Stimulated activated naive CD8-positive, alpha-beta T cell treated with anti-CD3 and anti-CD28 coated beads, Interleukin-15, Interleukin-2, amounts not matched to agents 100 ng/mL and 50 ng/mL, for 24 hours (primary cell): Measurements from ENCODE around the gene WDR86.

ENCODE experiments used
- H3K27ac Mint-ChIP-seq: one replicate; pipeline ENCODE4 v1.8.0; 2021; ENCODE audit warnings: mild to moderate bottlenecking, mixed read lengths
- H3K27me3 Mint-ChIP-seq: one replicate; pipeline ENCODE4 v1.8.0; 2021; ENCODE audit warnings: mixed read lengths
- H3K36me3 Mint-ChIP-seq: one replicate; pipeline ENCODE4 v1.8.0; 2021; ENCODE audit warnings: low read depth, mixed read lengths
- H3K4me1 Mint-ChIP-seq: one replicate; pipeline ENCODE4 v1.8.0; 2021; ENCODE audit warnings: low read depth, mixed read lengths
- H3K4me3 Mint-ChIP-seq: one replicate; pipeline ENCODE4 v1.8.0; 2021; ENCODE audit warnings: mild to moderate bottlenecking, mixed read lengths
- H3K9me3 Mint-ChIP-seq: one replicate; pipeline ENCODE4 v1.8.0; 2021; ENCODE audit warnings: mixed read lengths

WDR86 gene

DNA sequence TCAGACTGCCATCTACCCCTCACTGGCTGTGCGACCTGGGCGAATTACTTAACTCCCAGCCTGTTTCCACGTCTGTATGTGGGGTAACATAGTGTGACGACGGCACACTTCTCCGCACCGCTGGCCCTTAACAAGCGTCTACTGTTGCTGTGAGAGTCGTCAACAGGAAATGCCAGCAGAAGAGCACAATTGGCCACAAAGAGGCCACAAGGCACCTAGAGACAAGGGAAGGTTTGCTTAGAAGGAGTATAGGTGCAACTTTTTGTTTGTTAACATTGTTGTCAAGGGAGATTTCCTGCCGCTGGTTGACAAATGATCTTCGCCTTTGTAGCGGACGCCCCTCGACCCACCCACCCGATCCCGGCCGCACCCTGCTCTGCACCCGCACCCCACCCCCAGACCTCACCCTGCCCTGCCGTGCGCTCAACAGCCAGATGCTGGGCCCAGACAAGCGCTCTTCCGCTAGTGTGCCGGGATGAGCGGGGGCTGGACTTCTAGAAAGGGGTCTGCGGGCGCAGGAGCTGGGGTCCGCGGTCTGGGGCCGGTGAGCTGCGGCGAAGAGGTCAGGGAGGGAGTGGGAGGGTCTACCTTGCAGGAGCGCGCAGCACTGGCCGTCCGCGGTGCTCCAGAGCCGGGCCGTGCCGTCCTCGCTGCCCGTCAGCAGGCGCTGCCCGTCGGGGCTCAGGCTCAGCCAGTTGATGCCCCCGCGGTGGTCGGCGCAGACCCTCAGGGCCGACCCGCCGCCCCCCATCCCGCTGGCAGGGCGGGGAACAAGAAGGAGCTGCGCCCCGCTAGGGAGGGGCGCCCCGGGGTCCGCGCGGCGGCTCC is 785 bp downstream of the WDR86 start:
- Mint-ChIP-seq H3K4me3 (peak overlapping the region; percentile 71), H3K27me3 (peaks cover 39% of the 10 kb centered on the region), H3K36me3 (no peaks in the 10 kb centered on the region), H3K4me1 (peaks cover 41% of the 10 kb centered on the region), H3K9me3 (no peaks in the 10 kb centered on the region), H3K27ac (no peak overlapping the region)

DNA sequence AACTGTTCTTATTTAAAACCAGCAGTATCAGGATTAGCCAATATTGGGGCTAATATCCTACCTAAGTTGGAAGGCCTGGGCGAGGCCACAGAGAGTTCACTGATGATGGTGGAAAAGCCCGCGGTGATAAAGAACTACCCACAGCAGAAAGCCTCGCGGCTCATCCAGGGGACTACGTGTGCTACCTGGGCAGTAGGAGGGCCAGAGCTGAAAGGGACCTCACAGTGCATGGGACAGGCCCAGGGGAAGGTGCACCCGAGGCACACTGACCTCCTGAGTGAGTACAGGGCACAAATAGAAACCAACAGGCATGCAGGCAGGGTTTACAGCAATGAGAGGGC is 1.4 kb downstream of the WDR86 start:
- H3K9me3 Mint-ChIP-seq, result no peaks in the 10 kb centered on the region
- H3K36me3 Mint-ChIP-seq, result no peaks in the 10 kb centered on the region
- H3K4me3 Mint-ChIP-seq, result peak overlapping the region; percentile 71
- H3K27ac Mint-ChIP-seq, result no peak overlapping the region
- H3K27me3 Mint-ChIP-seq, result peaks cover 39% of the 10 kb centered on the region
- H3K4me1 Mint-ChIP-seq, result peaks cover 39% of the 10 kb centered on the region

DNA sequence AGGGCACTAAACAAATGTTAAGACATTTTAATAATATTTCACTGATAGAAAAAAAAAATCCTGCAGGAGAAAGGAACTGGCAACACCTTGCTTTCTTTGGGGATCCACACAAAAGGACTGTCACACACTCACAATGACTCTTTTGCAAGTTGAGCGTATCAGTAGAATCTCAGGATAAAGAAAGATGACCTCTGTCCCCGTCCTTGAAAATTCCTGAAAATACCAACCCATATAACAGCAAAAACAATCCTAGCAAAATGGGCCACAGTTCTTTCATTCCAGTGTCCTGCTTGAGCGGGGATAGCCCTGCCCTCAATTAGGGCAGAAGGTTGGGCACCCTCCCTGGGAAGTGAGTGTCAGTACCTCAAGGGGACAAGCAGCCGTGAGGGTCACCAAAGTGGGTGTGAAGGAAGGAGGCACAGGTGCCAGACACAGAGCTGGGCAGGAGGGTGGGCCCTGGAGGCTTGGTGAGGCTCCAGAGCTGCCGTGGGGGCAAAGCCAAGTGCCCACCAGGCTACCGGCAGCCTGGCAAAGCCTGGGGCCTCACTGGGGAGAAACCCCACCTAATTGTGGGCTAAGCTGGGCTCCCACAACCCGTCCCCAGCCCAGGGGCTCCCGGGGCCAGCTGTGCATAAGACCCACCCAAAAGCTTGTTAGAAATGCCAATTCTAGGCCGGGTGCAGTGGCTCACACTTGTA is 2.8 kb downstream of the WDR86 start:
- no peak overlapping the region for H3K27ac Mint-ChIP-seq
- H3K9me3 Mint-ChIP-seq, result no peaks in the 10 kb centered on the region
- no peaks in the 10 kb centered on the region for H3K36me3 Mint-ChIP-seq
- H3K27me3 Mint-ChIP-seq, result peaks cover 28% of the 10 kb centered on the region
- H3K4me1 Mint-ChIP-seq, result peaks cover 27% of the 10 kb centered on the region
- H3K4me3 Mint-ChIP-seq, result no peak overlapping the region

DNA sequence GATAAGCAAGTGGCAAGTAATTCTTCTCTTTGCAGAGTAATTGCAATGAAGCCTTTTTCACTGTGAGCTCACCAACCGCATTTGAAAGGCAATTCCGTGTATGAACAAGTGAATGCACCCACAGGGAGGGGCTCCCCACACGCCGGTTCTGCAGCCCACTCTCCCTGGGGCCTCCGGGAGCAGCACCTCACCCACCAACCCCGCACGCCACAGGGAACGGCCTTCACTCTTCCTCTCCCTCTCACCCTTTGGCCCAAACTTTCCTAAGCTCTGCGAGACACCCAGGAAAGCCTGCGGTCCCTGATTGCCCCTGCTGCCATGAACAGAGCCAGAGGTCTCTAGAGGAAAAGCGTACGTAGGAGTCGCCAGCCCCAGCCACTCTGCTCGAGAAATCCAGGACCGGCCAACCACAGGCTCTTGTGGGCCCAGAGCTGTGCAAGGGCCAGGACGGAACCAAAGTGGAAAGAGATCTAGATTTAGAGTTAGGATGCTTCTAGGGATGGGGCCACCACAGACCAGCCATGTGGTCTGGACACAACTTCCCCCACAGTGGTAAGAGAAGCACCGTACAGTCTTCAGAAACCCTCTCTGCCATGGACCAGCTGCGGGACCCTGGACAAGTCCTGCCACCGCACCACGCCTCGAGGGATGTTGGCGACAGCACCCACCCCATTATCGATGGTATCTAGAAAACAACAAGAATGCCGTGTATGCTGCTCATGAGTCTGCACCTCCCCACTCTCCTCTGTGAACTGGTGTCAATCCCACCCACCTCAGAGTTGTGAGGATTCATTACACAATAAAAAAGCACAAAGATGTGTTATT is 3.6 kb downstream of the WDR86 start:
- Mint-ChIP-seq H3K27ac (no peak overlapping the region), H3K4me1 (peaks cover 21% of the 10 kb centered on the region), H3K27me3 (peaks cover 20% of the 10 kb centered on the region), H3K9me3 (no peaks in the 10 kb centered on the region), H3K4me3 (no peak overlapping the region), H3K36me3 (no peaks in the 10 kb centered on the region)

DNA sequence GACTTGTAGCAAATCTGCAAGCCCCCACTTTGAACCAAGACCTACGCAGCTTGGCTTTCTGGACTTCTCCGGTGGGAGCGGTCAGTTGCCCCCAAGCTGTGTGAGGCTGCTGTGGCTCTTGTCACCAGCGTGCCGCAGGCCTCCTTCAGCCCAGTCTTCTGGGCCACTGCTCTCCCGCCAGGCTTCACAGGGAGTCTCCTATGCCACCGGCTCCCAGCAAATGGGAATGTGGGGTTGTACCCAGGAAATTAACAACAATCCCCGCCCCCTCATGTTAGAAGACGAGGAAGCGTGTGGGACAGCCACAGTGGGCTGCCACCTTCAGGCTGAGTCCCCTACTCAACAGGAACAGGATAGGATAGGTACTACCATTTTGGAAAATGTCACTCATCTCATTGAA is 4.2 kb downstream of the WDR86 start:
- H3K4me1 Mint-ChIP-seq, result peaks cover 14% of the 10 kb centered on the region
- H3K4me3 Mint-ChIP-seq, result no peak overlapping the region
- H3K27ac Mint-ChIP-seq, result no peak overlapping the region
- H3K27me3 Mint-ChIP-seq, result peaks cover 13% of the 10 kb centered on the region
- no peaks in the 10 kb centered on the region for H3K36me3 Mint-ChIP-seq
- H3K9me3 Mint-ChIP-seq, result no peaks in the 10 kb centered on the region

DNA sequence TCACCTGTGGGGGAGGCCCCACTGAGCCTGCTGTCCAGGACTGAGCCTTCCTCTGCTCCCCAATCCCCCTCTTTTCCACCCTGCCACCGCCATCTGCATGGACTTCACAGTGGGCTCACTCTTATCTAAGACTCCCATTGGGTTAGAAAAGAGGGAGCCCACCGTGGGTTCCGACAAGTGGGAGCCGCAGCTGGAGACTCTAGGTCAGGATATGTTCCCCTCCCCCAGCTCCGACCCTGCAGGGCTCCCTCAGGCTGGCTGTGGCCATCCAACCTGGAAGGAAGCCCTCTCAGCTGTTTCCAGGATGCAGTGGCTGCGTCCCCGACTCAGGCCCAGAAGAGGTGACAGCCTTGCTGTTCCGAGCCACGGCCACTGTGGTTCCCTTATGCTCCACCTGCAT is 4.8 kb downstream of the WDR86 start:
- peaks cover 14% of the 10 kb centered on the region for H3K4me1 Mint-ChIP-seq
- H3K27ac Mint-ChIP-seq, result no peak overlapping the region
- no peaks in the 10 kb centered on the region for H3K9me3 Mint-ChIP-seq
- no peak overlapping the region for H3K4me3 Mint-ChIP-seq
- peaks cover 13% of the 10 kb centered on the region for H3K27me3 Mint-ChIP-seq
- H3K36me3 Mint-ChIP-seq, result no peaks in the 10 kb centered on the region

DNA sequence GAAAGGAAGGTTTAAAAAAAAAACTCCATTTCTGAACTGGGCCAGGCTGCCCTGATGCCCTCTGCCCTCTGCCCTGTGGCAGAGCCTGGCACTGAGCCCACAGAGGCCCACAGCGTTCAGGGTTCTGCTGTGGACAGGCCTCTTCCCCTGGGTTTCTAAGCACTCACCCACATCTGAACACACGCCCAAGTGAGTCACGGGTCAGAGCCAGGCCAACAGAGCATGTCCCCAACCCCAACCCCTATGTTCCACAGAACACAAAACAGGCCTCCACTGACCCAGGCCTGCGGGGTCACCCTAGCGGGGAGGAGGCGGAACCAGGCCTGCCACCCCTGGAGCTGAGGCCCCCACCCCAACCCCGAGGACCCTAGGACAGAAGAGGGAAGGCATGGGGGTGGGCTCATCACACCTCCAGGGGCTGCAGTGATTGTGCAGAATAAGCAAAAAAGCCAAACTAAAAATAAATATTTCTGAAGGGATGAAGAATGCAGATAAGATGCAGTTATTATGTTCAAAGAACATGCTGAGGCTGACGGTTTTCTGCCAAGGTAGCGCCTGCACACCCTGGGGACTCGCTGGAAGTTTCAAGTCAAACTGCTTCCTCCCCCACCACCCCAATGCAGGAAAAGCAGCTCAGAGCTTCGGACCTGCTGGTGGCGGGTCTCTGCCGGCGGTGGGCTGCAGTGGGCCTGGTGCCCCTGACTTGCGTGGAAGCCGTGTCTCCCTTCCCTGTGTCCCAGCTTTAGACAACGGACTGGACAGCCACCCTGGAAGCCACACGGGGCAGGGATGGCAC is 5.4 kb downstream of the WDR86 start:
- Mint-ChIP-seq H3K4me3 (no peak overlapping the region), H3K27ac (no peak overlapping the region), H3K36me3 (no peaks in the 10 kb centered on the region), H3K27me3 (peaks cover 13% of the 10 kb centered on the region), H3K4me1 (peaks cover 14% of the 10 kb centered on the region), H3K9me3 (no peaks in the 10 kb centered on the region)

DNA sequence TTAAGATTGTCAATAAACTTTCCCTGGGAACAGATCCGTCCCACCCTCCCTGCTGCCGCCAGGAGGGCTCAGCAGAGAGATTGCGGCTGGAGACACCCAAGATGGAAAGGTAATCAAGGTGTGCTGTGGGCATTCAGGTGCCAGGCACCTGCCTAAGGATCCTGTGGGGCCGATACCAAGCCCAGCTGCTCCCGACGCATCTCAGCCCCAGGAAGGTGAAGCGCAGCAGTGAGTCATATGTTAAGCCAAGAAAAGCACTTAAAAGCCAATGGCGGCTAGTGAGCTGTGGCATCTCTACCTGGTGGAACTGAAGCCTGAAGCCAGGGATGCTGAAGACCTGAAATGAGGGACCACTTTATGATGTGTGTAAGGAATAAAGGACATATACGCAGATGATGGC is 6.1 kb downstream of the WDR86 start:
- no peak overlapping the region for H3K27ac Mint-ChIP-seq
- H3K9me3 Mint-ChIP-seq, result no peaks in the 10 kb centered on the region
- peaks cover 10% of the 10 kb centered on the region for H3K27me3 Mint-ChIP-seq
- no peaks in the 10 kb centered on the region for H3K36me3 Mint-ChIP-seq
- H3K4me1 Mint-ChIP-seq, result peaks cover 10% of the 10 kb centered on the region
- no peak overlapping the region for H3K4me3 Mint-ChIP-seq

DNA sequence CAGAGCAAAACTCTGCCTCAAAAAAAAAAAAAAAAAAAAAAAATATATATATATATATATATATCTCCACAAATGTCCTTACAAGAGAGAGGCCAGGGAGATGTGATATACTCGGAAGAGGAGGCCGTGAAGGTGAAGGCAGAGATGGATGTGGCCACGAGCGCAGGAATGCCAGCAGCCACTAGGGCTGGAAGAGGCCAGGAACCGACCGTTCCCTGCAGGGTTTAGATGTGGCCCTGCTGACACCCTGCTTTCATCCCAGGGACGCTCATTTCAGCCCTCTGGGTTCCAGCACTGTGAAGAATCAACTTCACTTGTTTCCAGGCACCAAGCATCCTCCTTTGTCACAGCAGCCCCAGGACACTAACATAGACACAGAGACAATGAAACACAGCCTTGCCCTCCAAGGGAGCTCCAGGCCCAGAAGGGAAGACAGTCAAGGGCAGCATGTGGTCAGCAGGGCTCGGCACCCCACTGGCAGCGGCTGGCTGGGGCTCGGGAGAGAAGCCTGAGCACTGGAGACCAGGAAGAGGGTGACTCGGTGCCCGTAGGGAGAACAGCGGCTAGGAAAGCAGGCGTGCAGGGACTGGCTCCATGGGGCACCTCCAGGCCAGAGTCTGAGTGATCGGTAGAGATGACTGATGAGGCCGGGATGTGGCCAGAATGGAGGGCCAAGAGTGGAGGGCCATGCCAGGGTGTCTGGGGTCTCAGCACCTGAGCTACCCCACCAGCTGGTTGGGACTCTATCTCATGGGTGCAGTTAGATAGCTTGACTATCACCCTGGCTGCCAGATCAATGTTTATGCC is 7.6 kb downstream of the WDR86 start:
- Mint-ChIP-seq H3K36me3 (no peaks in the 10 kb centered on the region), H3K4me1 (peaks cover 10% of the 10 kb centered on the region), H3K4me3 (no peak overlapping the region), H3K27ac (no peak overlapping the region), H3K9me3 (peaks cover 6% of the 10 kb centered on the region), H3K27me3 (peaks cover 4% of the 10 kb centered on the region)

DNA sequence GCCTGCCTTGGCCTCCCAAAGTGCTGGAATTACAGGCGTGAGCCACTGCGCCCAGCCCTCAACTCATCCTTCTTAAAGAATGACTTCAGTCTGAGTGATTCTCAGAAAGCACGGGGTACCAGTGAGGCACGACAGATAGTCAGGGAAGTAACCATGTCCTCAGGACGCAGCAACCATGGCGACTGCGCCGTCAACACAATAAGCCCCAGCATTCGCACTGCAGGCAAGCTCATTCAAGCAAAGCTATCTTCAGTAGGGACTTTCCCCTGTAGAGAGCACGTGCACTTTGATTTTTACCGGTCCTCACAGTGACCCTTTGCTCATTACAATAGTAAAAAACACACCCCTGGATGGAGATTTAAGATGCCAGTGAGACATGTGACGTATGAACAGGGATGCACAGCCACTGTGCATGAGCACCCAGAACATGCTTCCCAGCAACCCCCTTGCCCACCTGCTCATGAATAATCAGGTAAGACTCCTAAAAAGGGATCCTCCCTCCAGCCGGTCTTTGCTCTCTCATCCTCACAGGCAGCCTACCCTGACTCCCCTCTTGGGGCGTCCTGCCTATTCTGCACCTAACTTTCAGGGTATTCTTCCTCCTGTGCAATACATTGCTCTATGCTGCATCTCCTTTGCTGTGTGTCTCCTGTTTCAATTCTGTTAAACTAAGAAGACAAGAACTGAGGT is 9.1 kb downstream of the WDR86 start:
- H3K9me3 Mint-ChIP-seq, result peaks cover 6% of the 10 kb centered on the region
- peaks cover 10% of the 10 kb centered on the region for H3K4me1 Mint-ChIP-seq
- no peaks in the 10 kb centered on the region for H3K36me3 Mint-ChIP-seq
- H3K27ac Mint-ChIP-seq, result no peak overlapping the region
- no peak overlapping the region for H3K4me3 Mint-ChIP-seq
- H3K27me3 Mint-ChIP-seq, result no peaks in the 10 kb centered on the region

DNA sequence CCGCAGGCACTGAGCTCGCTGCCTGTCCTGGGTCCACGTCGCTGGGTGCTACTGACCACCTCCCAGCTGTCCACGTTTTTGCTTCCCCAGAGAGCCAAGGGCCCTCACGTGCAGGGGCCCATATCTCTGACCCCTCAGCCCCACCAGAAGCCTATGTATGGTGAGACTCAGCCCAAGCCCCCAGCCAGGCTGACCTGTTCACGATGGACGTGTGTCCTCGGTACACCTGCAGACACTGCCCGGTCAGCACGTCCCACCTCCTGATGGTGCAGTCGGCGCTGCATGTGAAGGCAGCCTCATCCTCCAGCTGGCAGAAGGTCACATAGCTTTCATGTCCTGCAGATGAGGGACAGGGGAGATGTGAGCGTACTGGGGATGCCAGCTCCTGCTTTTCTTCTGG is 9.9 kb downstream of the WDR86 start:
- Mint-ChIP-seq H3K4me3 (no peak overlapping the region), H3K27me3 (no peaks in the 10 kb centered on the region), H3K36me3 (no peaks in the 10 kb centered on the region), H3K9me3 (peaks cover 6% of the 10 kb centered on the region), H3K4me1 (peaks cover 10% of the 10 kb centered on the region), H3K27ac (no peak overlapping the region)

DNA sequence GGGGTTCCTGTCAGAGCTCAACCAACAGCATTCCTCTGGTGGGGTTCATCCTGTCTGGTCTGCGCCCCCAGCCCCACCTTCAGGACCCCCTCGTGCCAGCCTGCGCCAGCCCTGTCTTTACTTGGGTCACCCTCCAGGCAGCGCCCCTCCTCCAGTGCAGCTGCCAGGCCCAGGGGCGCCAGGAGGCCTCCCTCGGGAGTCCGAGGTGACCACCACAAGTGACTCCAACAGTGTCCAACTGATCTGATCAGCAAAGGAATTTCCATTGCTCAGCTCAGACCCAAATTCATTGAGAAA is 10.6 kb downstream of the WDR86 start:
- Mint-ChIP-seq H3K4me1 (peaks cover 9% of the 10 kb centered on the region), H3K27me3 (no peaks in the 10 kb centered on the region), H3K9me3 (peaks cover 6% of the 10 kb centered on the region), H3K27ac (no peak overlapping the region), H3K36me3 (no peaks in the 10 kb centered on the region), H3K4me3 (no peak overlapping the region)

DNA sequence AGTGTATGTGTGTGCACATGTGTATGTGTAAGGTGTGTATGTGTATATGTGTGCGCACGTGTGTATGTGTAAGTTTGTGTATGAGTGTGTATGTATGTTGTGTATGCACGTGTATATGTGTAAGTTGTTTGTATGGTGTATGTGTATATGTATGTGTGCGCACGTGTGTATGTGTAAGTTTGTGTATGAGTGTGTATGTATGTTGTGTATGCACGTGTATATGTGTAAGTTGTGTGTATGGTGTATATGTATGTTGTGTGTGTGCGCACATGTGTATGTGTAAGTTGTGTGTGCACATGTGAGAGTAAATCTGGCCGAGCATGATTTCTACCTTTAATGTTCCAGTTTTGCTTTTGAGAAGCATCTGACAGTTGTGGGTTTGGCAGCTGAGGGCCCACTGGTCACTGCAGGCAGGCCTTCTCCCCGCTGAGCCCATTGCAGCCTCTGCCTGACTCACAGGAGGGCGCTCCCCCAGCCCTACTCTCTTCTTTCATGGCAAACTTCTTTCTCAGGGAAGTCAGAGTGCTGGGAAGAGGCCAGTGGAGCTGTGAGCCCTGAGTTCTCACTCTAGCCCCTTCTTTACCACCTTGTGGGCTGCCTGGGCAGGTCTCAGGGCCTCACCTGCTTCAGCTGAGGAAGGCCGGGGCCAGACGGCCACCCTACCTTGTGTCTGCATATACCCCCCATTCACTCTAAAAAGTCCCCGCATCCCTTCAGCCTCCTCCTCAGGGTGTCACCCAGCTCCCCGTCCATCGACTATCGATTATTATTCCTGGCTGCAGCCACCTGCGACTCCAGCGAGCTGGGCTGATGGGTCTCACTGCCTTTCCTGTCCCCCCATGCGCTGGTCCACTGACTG is 11.2 kb downstream of the WDR86 start:
- no peaks in the 10 kb centered on the region for H3K36me3 Mint-ChIP-seq
- H3K27me3 Mint-ChIP-seq, result no peaks in the 10 kb centered on the region

More for the DNA sequence above, 11.2 kb downstream of the WDR86 start:
- Mint-ChIP-seq H3K27ac (no peak overlapping the region), H3K9me3 (peaks cover 6% of the 10 kb centered on the region), H3K4me1 (peaks cover 3% of the 10 kb centered on the region), H3K4me3 (no peak overlapping the region)
